Embryonic facial prominence (tissue), 1 donor: ENCODE results near the gene CRYGN.

Experiments
- DNase-seq: peaks from one replicate; pipeline ENCODE4 v3.0.0-alpha.2; 2016; ENCODE audit errors: extremely low spot score

CRYGN gene

DNA sequence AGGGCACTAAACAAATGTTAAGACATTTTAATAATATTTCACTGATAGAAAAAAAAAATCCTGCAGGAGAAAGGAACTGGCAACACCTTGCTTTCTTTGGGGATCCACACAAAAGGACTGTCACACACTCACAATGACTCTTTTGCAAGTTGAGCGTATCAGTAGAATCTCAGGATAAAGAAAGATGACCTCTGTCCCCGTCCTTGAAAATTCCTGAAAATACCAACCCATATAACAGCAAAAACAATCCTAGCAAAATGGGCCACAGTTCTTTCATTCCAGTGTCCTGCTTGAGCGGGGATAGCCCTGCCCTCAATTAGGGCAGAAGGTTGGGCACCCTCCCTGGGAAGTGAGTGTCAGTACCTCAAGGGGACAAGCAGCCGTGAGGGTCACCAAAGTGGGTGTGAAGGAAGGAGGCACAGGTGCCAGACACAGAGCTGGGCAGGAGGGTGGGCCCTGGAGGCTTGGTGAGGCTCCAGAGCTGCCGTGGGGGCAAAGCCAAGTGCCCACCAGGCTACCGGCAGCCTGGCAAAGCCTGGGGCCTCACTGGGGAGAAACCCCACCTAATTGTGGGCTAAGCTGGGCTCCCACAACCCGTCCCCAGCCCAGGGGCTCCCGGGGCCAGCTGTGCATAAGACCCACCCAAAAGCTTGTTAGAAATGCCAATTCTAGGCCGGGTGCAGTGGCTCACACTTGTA is 32.9 kb downstream of the CRYGN start:
- DNase-seq, result no peak

DNA sequence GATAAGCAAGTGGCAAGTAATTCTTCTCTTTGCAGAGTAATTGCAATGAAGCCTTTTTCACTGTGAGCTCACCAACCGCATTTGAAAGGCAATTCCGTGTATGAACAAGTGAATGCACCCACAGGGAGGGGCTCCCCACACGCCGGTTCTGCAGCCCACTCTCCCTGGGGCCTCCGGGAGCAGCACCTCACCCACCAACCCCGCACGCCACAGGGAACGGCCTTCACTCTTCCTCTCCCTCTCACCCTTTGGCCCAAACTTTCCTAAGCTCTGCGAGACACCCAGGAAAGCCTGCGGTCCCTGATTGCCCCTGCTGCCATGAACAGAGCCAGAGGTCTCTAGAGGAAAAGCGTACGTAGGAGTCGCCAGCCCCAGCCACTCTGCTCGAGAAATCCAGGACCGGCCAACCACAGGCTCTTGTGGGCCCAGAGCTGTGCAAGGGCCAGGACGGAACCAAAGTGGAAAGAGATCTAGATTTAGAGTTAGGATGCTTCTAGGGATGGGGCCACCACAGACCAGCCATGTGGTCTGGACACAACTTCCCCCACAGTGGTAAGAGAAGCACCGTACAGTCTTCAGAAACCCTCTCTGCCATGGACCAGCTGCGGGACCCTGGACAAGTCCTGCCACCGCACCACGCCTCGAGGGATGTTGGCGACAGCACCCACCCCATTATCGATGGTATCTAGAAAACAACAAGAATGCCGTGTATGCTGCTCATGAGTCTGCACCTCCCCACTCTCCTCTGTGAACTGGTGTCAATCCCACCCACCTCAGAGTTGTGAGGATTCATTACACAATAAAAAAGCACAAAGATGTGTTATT is 33.7 kb downstream of the CRYGN start:
- no peak for DNase-seq

DNA sequence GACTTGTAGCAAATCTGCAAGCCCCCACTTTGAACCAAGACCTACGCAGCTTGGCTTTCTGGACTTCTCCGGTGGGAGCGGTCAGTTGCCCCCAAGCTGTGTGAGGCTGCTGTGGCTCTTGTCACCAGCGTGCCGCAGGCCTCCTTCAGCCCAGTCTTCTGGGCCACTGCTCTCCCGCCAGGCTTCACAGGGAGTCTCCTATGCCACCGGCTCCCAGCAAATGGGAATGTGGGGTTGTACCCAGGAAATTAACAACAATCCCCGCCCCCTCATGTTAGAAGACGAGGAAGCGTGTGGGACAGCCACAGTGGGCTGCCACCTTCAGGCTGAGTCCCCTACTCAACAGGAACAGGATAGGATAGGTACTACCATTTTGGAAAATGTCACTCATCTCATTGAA is 34.4 kb downstream of the CRYGN start:
- no peak for DNase-seq

DNA sequence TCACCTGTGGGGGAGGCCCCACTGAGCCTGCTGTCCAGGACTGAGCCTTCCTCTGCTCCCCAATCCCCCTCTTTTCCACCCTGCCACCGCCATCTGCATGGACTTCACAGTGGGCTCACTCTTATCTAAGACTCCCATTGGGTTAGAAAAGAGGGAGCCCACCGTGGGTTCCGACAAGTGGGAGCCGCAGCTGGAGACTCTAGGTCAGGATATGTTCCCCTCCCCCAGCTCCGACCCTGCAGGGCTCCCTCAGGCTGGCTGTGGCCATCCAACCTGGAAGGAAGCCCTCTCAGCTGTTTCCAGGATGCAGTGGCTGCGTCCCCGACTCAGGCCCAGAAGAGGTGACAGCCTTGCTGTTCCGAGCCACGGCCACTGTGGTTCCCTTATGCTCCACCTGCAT is 34.9 kb downstream of the CRYGN start:
- DNase-seq, result no peak

DNA sequence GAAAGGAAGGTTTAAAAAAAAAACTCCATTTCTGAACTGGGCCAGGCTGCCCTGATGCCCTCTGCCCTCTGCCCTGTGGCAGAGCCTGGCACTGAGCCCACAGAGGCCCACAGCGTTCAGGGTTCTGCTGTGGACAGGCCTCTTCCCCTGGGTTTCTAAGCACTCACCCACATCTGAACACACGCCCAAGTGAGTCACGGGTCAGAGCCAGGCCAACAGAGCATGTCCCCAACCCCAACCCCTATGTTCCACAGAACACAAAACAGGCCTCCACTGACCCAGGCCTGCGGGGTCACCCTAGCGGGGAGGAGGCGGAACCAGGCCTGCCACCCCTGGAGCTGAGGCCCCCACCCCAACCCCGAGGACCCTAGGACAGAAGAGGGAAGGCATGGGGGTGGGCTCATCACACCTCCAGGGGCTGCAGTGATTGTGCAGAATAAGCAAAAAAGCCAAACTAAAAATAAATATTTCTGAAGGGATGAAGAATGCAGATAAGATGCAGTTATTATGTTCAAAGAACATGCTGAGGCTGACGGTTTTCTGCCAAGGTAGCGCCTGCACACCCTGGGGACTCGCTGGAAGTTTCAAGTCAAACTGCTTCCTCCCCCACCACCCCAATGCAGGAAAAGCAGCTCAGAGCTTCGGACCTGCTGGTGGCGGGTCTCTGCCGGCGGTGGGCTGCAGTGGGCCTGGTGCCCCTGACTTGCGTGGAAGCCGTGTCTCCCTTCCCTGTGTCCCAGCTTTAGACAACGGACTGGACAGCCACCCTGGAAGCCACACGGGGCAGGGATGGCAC is 35.5 kb downstream of the CRYGN start:
- no peak for DNase-seq

DNA sequence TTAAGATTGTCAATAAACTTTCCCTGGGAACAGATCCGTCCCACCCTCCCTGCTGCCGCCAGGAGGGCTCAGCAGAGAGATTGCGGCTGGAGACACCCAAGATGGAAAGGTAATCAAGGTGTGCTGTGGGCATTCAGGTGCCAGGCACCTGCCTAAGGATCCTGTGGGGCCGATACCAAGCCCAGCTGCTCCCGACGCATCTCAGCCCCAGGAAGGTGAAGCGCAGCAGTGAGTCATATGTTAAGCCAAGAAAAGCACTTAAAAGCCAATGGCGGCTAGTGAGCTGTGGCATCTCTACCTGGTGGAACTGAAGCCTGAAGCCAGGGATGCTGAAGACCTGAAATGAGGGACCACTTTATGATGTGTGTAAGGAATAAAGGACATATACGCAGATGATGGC is 36.2 kb downstream of the CRYGN start:
- DNase-seq, result no peak

DNA sequence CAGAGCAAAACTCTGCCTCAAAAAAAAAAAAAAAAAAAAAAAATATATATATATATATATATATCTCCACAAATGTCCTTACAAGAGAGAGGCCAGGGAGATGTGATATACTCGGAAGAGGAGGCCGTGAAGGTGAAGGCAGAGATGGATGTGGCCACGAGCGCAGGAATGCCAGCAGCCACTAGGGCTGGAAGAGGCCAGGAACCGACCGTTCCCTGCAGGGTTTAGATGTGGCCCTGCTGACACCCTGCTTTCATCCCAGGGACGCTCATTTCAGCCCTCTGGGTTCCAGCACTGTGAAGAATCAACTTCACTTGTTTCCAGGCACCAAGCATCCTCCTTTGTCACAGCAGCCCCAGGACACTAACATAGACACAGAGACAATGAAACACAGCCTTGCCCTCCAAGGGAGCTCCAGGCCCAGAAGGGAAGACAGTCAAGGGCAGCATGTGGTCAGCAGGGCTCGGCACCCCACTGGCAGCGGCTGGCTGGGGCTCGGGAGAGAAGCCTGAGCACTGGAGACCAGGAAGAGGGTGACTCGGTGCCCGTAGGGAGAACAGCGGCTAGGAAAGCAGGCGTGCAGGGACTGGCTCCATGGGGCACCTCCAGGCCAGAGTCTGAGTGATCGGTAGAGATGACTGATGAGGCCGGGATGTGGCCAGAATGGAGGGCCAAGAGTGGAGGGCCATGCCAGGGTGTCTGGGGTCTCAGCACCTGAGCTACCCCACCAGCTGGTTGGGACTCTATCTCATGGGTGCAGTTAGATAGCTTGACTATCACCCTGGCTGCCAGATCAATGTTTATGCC is 37.7 kb downstream of the CRYGN start:
- DNase-seq, result no peak

DNA sequence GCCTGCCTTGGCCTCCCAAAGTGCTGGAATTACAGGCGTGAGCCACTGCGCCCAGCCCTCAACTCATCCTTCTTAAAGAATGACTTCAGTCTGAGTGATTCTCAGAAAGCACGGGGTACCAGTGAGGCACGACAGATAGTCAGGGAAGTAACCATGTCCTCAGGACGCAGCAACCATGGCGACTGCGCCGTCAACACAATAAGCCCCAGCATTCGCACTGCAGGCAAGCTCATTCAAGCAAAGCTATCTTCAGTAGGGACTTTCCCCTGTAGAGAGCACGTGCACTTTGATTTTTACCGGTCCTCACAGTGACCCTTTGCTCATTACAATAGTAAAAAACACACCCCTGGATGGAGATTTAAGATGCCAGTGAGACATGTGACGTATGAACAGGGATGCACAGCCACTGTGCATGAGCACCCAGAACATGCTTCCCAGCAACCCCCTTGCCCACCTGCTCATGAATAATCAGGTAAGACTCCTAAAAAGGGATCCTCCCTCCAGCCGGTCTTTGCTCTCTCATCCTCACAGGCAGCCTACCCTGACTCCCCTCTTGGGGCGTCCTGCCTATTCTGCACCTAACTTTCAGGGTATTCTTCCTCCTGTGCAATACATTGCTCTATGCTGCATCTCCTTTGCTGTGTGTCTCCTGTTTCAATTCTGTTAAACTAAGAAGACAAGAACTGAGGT is 39.2 kb downstream of the CRYGN start:
- DNase-seq, result no peak

DNA sequence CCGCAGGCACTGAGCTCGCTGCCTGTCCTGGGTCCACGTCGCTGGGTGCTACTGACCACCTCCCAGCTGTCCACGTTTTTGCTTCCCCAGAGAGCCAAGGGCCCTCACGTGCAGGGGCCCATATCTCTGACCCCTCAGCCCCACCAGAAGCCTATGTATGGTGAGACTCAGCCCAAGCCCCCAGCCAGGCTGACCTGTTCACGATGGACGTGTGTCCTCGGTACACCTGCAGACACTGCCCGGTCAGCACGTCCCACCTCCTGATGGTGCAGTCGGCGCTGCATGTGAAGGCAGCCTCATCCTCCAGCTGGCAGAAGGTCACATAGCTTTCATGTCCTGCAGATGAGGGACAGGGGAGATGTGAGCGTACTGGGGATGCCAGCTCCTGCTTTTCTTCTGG is 40.0 kb downstream of the CRYGN start:
- no peak for DNase-seq

DNA sequence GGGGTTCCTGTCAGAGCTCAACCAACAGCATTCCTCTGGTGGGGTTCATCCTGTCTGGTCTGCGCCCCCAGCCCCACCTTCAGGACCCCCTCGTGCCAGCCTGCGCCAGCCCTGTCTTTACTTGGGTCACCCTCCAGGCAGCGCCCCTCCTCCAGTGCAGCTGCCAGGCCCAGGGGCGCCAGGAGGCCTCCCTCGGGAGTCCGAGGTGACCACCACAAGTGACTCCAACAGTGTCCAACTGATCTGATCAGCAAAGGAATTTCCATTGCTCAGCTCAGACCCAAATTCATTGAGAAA is 40.7 kb downstream of the CRYGN start:
- DNase-seq, result no peak

DNA sequence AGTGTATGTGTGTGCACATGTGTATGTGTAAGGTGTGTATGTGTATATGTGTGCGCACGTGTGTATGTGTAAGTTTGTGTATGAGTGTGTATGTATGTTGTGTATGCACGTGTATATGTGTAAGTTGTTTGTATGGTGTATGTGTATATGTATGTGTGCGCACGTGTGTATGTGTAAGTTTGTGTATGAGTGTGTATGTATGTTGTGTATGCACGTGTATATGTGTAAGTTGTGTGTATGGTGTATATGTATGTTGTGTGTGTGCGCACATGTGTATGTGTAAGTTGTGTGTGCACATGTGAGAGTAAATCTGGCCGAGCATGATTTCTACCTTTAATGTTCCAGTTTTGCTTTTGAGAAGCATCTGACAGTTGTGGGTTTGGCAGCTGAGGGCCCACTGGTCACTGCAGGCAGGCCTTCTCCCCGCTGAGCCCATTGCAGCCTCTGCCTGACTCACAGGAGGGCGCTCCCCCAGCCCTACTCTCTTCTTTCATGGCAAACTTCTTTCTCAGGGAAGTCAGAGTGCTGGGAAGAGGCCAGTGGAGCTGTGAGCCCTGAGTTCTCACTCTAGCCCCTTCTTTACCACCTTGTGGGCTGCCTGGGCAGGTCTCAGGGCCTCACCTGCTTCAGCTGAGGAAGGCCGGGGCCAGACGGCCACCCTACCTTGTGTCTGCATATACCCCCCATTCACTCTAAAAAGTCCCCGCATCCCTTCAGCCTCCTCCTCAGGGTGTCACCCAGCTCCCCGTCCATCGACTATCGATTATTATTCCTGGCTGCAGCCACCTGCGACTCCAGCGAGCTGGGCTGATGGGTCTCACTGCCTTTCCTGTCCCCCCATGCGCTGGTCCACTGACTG is 41.3 kb downstream of the CRYGN start:
- DNase-seq, result no peak

DNA sequence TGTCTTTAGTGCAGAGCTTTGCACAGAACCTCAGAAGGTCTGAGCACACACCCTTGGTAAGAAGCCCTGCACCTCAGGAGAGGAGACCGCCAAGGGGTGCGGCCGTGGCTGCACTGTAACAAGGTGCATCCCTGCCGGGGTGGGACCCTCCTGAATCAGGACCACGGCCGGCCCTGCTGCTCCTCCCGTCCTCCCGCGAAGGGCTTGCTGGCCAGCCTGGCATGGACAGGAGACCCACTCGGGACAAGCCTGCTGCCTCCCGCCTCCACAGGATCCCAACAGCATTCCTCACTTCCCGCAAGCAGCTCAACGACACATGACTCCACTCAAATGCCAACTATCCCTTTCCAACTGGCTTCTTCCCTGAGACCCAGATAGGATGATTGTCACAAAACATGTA is 42.9 kb downstream of the CRYGN start:
- no peak for DNase-seq

DNA sequence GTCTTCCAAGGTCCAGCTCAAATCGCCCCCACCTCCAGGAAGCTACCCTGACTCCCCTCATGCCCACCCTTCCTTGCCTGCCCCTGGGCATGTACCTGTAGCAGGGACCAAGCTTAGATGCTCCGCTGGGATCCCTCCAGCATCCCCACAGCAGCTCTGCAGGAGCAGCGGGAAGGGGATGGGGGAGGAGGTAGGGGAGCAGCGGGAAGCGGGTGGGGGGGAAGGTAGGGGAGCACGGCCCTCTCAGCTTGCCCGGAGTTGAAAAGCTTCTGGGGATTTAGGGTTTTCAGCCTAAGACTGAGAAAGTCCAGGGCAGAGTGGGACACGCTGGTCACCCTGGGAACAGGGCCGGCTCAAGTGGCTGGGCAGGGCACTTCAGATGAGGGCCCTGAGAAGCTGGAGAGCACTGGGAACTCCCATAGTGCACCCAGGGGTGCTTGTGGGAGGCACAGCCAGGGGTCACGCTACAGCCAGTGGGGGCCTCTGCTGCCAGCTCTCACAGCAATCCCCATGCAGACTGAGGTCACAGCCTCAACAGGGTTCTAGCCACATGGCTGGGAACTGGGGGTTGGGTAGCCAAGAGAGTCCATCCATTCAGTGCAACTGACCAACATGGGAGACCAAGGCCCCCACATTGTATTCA is 43.5 kb downstream of the CRYGN start:
- no peak for DNase-seq

DNA sequence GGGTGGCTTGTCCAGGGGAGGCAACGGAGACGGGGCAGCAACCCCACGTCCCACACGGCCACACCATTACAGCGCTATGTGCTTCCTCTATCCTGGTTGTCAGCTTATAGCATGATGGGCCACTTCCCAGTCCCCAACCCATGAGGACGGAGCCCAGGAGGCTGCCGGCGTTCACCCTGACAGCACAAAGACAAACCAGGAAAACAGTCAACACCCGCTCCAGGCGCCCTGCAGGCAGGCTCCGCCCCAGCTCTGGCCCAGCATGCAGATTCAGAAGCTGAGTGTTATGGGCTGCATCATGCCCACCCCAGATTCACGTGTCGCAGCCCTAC is 44.9 kb downstream of the CRYGN start:
- no peak for DNase-seq

DNA sequence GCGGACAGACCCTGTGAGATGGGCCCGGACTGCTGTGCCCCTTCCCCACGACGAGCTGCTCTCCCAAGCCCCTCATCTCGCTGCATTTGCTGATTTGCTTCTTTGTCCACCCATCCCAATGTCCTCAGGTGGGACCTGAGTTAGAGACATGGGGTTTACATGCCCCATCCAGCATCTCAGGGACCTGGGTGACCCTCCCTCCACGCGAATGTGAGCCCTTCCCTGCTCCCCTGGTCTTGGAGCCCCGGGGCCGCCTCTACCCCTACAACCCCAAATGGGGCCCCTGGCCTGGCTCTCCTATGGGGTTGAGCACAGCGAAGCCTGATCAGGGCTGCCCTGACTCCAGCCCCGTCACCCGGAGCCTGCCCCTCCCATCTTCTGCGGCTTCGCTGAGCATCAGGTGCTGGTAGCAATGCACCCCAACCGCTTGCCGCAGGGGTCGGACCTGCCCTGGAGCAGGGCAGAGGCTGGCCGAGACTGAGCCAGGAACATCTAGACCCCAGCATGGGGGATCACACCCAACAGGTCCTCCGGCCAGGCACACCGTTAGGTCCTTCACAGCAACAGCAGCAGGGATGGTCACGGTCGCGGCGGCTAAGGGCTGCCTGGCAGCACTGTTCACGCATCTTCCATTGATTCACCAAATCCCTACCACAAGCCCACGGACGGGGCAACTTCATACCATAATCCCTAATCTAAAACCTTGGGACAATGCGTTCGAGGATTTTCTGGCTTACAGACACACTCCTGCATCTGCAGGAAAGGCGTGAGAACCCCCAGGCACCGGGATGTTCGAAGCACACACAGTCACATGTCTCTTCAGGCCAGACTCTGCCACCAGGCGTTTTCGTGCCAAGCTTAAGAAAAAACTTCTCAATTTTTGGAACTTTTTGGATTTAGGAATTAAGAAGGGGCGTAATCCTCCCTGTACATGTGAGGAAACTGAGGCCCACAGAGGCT is 45.6 kb downstream of the CRYGN start:
- DNase-seq, result no peak

DNA sequence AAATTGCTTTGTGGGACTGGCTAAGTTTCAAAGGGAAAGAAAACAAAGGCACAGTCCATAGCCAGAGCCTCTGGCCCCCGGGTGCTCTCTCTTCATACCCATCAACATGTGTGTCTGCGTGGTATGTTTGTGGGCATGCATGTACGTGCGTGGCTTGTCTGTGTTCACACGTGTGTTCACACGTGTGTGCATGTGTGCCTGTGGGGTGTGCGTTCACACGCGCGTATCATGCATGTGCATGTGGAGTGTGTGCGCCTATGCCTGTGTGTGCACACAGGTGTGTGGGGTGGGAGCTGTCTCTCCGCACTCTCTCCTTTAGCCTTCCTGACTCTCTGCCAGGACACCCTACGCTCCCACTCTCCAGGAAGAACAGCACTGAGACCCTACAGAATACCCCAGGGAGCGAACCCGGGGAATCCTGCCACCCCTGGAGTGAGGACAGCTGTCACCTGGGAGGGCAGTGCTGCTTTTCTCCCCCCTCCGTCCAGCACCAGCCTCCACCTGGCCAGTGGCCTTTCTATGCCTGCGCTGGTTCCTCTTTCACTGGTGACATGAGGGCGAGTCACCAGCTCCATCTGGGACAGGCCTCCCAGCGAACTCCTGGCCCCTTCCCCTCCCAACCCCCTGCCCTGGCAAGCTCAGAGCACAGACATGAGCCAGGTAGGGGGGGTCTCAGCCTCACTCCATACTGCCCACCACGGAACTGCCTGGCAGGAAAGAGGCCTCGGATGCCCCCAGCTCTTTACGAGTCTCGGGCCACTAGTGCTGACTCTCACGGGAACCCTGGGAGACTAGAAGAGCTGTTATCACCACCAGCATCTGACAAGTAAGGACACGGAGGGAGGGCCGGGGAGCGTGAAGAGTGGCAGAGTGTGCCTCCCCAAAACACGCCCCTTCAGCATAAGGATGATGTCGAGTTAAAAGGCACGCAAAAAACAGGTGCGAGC is 46.6 kb downstream of the CRYGN start:
- no peak for DNase-seq

DNA sequence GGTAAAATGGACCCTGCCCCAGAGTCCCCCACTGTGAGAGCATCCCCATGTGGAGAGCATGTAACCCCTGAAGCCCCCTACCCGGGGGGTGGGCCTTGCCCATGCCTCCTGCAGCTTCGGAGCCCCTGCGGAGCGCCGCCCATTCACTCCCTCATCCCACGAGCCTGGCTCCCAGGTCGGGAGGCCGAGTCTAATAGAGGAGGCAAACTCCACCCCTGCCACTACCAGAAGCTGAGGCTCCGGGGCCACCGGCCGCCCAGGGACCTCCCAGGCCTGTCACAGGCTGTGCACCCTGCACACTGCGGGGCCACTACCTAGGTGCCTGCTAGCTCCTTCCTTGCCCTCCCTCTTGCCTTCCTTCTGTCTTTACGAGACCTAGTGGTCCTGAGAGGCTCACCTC is 47.5 kb downstream of the CRYGN start:
- DNase-seq, result no peak

DNA sequence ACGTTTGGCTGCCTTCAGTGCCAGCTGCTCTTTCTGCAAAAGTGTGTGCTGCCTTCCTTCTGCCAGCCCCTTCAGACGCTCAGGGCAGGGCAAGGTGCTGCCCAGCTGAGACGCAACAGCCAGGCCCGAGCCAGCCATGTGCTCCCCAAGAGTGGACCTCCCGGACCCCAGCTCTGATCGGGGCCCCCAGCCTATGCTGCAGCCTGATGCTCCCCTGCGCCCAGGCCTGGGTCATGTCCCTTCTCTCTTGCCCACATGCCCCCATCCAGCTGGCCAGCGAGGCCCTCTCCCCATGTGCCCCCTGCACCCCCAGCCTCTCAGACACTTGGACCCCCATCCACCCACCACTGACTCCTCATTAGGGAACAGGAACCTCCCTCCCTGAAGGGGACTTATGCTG is 47.9 kb downstream of the CRYGN start:
- DNase-seq, result no peak
